Stomach (tissue), 9 donors: Measurements from ENCODE around the gene HNF4A. TPM values are rescaled to one million over a fixed set of nuclear protein-coding genes. Genes with fewer than 3 reads are reported as not detected.

Experiments used
- DNase-seq, 2 donors: peaks; one replicate each; pipeline versions ENCODE4 v3.0.0 to v3.0.0-alpha.2; 2013 to 2019
- H3K27ac ChIP-seq, 5 donors: fragments of 200-600 bp in 4 of 5; sonication (generic) in 4 of 5; one replicate each; pipeline ENCODE4 v1.5.1; 2013 to 2019; ENCODE audit warnings: mild to moderate bottlenecking in 1 of 5, moderate library complexity in 1 of 5
- H3K27me3 ChIP-seq, 3 donors: fragments of 200-600 bp; sonication (generic); one replicate each; pipeline ENCODE4 v1.5.1; 2017 to 2019; ENCODE audit warnings: mixed run types in 1 of 3
- H3K36me3 ChIP-seq, 4 donors: fragments of 200-600 bp; sonication (generic); 1 replicate in 3 of 4; 2 replicates in 1 of 4; pipeline ENCODE4 v1.5.1; 2016 to 2019
- H3K4me1 ChIP-seq, 4 donors: fragments of 200-600 bp; sonication (generic); one replicate each; pipeline ENCODE4 v1.5.1; 2016 to 2019
- H3K4me3 ChIP-seq, 4 donors: fragments of 200-600 bp; sonication (generic) in 3 of 4; one replicate each; pipeline ENCODE4 v1.5.1; 2016 to 2019; ENCODE audit warnings: mild to moderate bottlenecking in 1 of 4
- H3K9me3 ChIP-seq, 4 donors: fragments of 200-600 bp; sonication (generic); one replicate each; pipeline ENCODE4 v1.5.1; 2016 to 2019
- CTCF ChIP-seq, 7 experiments: fragments of 450-650 bp in 4 of 7; fragments of 200-600 bp in 3 of 7; sonication (generic) in 3 of 7; IDR thresholded peaks; one replicate each; pipeline ENCODE4 v1.5.1; 2016 to 2019; ENCODE audit warnings: antibody characterized with exemption in 7 of 7, control low read depth in 2 of 7, mild to moderate bottlenecking in 1 of 7
- EP300 ChIP-seq: sonication (generic); formaldehyde crosslinking; IDR thresholded peaks from one replicate; pipeline ENCODE4 v1.6.1; 2017; ENCODE audit warnings: antibody characterized with exemption
- POLR2A ChIP-seq, 4 donors: fragments of 450-650 bp; IDR thresholded peaks; one replicate each; pipeline ENCODE4 v1.6.1; 2016; ENCODE audit warnings: antibody characterized with exemption in 4 of 4, control low read depth in 2 of 4, mild to moderate bottlenecking in 1 of 4, moderate library complexity in 1 of 4
- POLR2AphosphoS5 ChIP-seq, 3 donors: sonication (generic); formaldehyde crosslinking; IDR thresholded peaks; one replicate each; pipeline ENCODE4 v1.6.1; 2016; ENCODE audit warnings: antibody characterized with exemption in 3 of 3
- WGBS, 5 donors: extraction: QIAGEN DNeasy Blood & Tissue Kit in 3 of 5; methylation state at CpG; one replicate each; pipeline versions ENCODE4 v1.1.5 to v1.1.7; 2013 to 2018; 5-methylcytosine and 5-hydroxymethylcytosine counted together
- intact Hi-C: fragments of 100-400 bp; cut with DNase I; formaldehyde crosslinking; loops from one replicate; pipeline ENCODE4 v1.15.1; 2023; ENCODE audit warnings: low total_unique reads
- polyA plus RNA-seq, 3 donors: library from polyadenylated mRNA; stranded (reverse); fragments of 200-250 nt; gene quantifications; one replicate each; pipeline ENCODE4 v1.2.3, GENCODE V29; 2013
- total RNA-seq, 5 donors: library from RNA; depleted of rRNA; stranded (reverse); fragments of >200 nt; gene quantifications; one replicate each; pipeline versions ENCODE4 v1.1.0 to v1.2.3, GENCODE V29; 2014 to 2016
- donor health status: healthy with polysubstance abuse.
- donor health status: Bipolar disorder and iron deficiency.
- donor health status: healthy.

HNF4A gene
- total and polyA plus RNA-seq, 8 donors = 1.3 to 64.8 (median 23.5) TPM

- Histone ChIP-seq H3K27ac (no peak overlapping the region), H3K27me3 (peaks cover 0 to 31% (median 0%) of the 10 kb centered on the region in 3 donors), H3K4me3 (no peak overlapping the region), H3K9me3 (no peaks in the 10 kb centered on the region), H3K4me1 (no peaks in the 10 kb centered on the region), H3K36me3 (peaks cover 0 to 28% (median 14%) of the 10 kb centered on the region in 4 donors)
- intact Hi-C loops = no loop called here
- 80 to 91% (median 82%) methylated on average over 7 of the region's 7 CpGs for WGBS, 5 donors
- TF ChIP-seq POLR2AphosphoS5 (IDR thresholded peaks at IDR 0.05) (no peak), POLR2A (IDR thresholded peaks at IDR 0.05) (no peak), CTCF (IDR thresholded peaks at IDR 0.05) (no peak), EP300 (no peak)
- DNase-seq = no peak
Measured at GRCh38 chr20:44430270-44431065, 75.0 kb downstream of the HNF4A start.

GRCh38 chr20:44431118-44431501 is 75.6 kb downstream of the HNF4A start:
- Histone ChIP-seq H3K27me3 (peaks cover 0 to 31% (median 0%) of the 10 kb centered on the region in 3 donors), H3K27ac (no peak overlapping the region), H3K4me1 (no peaks in the 10 kb centered on the region), H3K36me3 (peaks cover 0 to 26% (median 12%) of the 10 kb centered on the region in 4 donors), H3K9me3 (no peaks in the 10 kb centered on the region), H3K4me3 (no peak overlapping the region)
- intact Hi-C loops = no loop called here
- no peak for DNase-seq
- TF ChIP-seq POLR2AphosphoS5 (IDR thresholded peaks at IDR 0.05) = no peak
- TF ChIP-seq POLR2A (IDR thresholded peaks at IDR 0.05) = no peak
- TF ChIP-seq CTCF (IDR thresholded peaks at IDR 0.05) = no peak
- no peak for TF ChIP-seq EP300
- WGBS, 5 donors = 43 to 66% (median 56%) methylated on average over 4 of the region's 4 CpGs

GRCh38 chr20:44431502-44432234 is 76.2 kb downstream of the HNF4A start:
- H3K4me1 ChIP-seq = no peaks in the 10 kb centered on the region
- 51 to 58% (median 56%) methylated on average over 8 to 11 of the region's 11 CpGs for WGBS, 5 donors
- H3K36me3 ChIP-seq = peaks cover 0 to 23% (median 11%) of the 10 kb centered on the region in 4 donors
- no peak overlapping the region for H3K4me3 ChIP-seq
- no peak overlapping the region for H3K27ac ChIP-seq
- no peaks in the 10 kb centered on the region for H3K9me3 ChIP-seq
- intact Hi-C loops = no loop called here
- DNase-seq = no peak
- H3K27me3 ChIP-seq = peaks cover 0 to 31% (median 0%) of the 10 kb centered on the region in 3 donors
- TF ChIP-seq CTCF (IDR thresholded peaks at IDR 0.05) (no peak), POLR2A (IDR thresholded peaks at IDR 0.05) (no peak), EP300 (no peak), POLR2AphosphoS5 (IDR thresholded peaks at IDR 0.05) (no peak)

- intact Hi-C loops = no loop called here
- Histone ChIP-seq H3K36me3 (peaks cover 0 to 18% (median 9%) of the 10 kb centered on the region in 4 donors), H3K27ac (no peak overlapping the region), H3K9me3 (no peaks in the 10 kb centered on the region), H3K27me3 (peaks cover 0 to 31% (median 0%) of the 10 kb centered on the region in 3 donors), H3K4me3 (no peak overlapping the region), H3K4me1 (no peaks in the 10 kb centered on the region)
- DNase-seq = no peak
- WGBS, 5 donors = 70 to 82% (median 79%) methylated on average over 8 of the region's 8 CpGs
- TF ChIP-seq POLR2A (IDR thresholded peaks at IDR 0.05) (no peak), POLR2AphosphoS5 (IDR thresholded peaks at IDR 0.05) (no peak), EP300 (no peak), CTCF (IDR thresholded peaks at IDR 0.05) (no peak)
Measured at GRCh38 chr20:44432618-44433577, 77.4 kb downstream of the HNF4A start.
